ENCODE results near the gene TRPT1.

The TRPT1 gene

DNA sequence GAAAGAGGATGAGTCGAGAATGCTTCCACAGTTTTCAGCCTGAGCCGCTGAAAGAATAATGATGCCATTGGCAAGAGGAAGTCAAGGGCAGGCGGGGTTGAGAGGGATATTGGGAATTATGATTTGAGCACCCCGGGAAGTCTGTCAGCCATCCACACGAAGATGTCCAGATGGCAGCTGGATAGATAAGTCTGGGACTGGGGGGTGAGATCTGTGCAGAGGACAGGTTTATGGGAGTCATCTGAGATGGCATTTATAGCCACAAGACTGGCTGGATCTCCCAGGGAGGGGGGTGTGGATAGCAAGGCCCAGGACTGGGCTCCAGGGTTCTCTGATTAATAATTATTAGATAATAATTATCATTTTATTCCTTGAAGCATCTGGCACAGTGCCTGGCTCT lies 45.1 kb downstream of the TRPT1 start:
- Mint-ChIP-seq H3K36me3 (ENCODE audit: low read depth) (peaks cover 8% of the 10 kb centered on the region), H3K9me3 (no peaks in the 10 kb centered on the region), H3K4me3 (no peak overlapping the region), H3K27ac (no peak overlapping the region), H3K27me3 (ENCODE audit: low read depth) (no peaks in the 10 kb centered on the region), H3K4me1 (ENCODE audit: low read depth) (peaks cover 38% of the 10 kb centered on the region)

DNA sequence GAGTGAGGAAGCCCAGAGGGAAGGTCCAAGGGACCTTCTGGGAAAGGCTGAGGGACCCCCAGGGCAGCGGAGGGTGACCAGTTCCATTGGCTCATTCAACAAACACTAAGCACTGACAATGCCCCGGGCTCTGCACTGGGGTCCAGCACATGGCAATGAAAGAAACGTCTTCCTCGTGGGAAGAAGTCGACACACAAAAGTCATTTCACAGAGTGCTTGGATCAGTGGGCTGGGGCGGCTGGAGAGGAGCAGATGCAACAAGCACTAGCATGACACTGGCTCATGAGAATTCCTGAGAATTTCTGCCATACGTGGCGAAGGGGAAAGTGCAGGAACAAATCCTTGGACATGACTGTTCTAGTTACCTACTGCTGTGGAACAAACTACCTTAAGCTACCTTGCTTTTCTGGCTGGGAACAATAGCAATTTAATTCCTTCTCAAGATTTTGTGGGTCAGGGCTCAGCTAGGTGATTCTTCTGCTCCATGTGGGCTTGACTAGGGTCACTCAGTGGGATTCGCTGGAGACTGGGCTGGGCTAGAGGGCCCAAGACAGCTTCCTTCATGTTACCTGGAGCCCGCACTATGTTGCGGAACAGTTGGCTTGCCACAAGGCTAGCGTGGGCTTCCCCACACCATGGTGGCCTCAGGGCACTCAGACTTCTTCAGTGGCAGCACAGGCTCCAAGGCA lies 46.9 kb downstream of the TRPT1 start:
- Mint-ChIP-seq H3K36me3 (ENCODE audit: low read depth) (peaks cover 10% of the 10 kb centered on the region), H3K4me3 (no peak overlapping the region), H3K27ac (no peak overlapping the region), H3K4me1 (ENCODE audit: low read depth) (peaks cover 36% of the 10 kb centered on the region), H3K9me3 (peaks cover 2% of the 10 kb centered on the region), H3K27me3 (ENCODE audit: low read depth) (no peaks in the 10 kb centered on the region)

DNA sequence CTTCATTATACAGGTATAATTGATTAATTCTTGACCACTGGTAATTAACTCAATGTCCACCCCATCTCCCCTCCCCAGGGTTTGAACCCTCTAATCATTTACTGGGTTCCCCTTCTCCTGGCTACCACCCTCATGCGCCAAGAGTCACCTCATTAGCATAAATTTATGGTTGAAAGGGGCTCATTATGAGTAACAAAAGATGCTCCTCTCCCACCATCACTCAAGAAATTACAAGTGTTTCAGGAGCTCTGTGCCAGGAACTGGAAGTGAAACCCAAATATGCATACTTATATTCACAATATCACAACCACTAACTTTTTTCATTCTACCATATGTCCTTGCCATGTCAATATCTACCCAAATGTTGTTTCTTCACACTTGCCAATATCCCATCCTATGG lies 47.8 kb downstream of the TRPT1 start:
- Mint-ChIP-seq H3K4me1 (ENCODE audit: low read depth) (peaks cover 28% of the 10 kb centered on the region), H3K27ac (no peak overlapping the region), H3K27me3 (ENCODE audit: low read depth) (no peaks in the 10 kb centered on the region), H3K4me3 (no peak overlapping the region), H3K9me3 (peaks cover 4% of the 10 kb centered on the region), H3K36me3 (ENCODE audit: low read depth) (peaks cover 8% of the 10 kb centered on the region)

DNA sequence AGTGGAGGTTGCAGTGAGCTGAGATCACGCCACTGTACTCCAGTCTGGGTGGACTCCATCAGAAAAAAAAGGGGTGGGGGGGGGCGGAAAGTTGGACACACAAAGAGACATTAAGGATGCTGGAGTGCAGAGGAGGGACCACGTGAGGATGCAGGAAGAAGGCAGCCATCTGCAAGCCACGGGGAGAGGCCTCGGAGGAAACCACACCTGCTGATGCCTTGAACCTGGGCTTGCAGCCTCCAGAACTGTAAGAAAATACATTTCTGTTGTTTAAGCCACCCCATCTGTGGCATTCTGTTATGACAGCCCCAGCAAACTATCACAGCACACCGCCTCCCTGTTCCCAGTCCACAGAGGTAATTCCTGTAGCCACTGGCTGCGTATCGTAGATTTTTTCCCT lies 49.2 kb downstream of the TRPT1 start:
- H3K27me3 Mint-ChIP-seq (ENCODE audit: low read depth), result no peaks in the 10 kb centered on the region
- peaks cover 4% of the 10 kb centered on the region for H3K9me3 Mint-ChIP-seq
- H3K36me3 Mint-ChIP-seq (ENCODE audit: low read depth), result peaks cover 6% of the 10 kb centered on the region
- peak overlapping the region; percentile 36 for H3K27ac Mint-ChIP-seq
- no peak overlapping the region for H3K4me3 Mint-ChIP-seq
- peaks cover 22% of the 10 kb centered on the region for H3K4me1 Mint-ChIP-seq (ENCODE audit: low read depth)
